Measurements from ENCODE around the gene TTC24.

DNA sequence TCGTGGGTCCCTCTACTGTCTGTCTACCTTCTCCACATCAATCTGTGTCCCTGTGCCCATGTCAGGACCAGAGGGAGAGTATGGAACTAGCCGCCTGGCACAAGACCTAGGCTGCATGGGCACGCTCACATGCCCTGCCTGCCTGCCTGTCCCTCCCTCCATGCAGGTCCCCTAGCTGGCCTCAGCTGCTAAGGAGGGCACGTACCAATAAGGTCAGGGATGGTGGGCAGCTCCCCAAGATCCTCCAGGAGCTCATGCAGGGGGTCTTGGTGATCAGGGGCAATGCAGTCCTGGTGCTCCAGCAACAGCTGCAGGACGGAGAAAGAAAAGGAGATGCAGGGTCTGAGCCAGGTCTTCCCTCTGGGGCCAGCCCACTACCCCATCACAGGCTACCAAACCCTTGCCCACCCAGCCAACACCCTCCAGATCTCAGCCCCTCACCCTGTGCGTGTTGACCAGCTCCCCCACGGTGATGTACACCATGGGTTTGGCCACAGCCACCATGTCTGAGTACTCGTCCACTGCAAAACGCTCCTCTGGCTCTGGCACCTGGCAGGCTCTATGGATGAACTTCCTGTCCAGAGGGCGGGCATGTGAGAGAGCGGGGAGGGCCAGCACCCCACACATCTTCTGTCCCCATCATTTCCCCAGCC is 45.8 kb upstream of the TTC24 start:
- TF ChIP-seq GATA2 (IDR thresholded peaks at IDR 0.05; ENCODE audit: low read depth, low read length) (no peak), GATA3 (IDR thresholded peaks at IDR 0.05; ENCODE audit: low read depth, low read length) (no peak)
